ENCODE results near the gene STIM1.
"Not testable (repeated sequence)": the region's sequence is repeated elsewhere in the genome, so short reads cannot be mapped to it uniquely, and the experiment has no call there.

Gene STIM1

GRCh38 chr11:3879967-3880542 lies 24.6 kb downstream of the STIM1 start:
- H3K4me3 ChIP-seq (ENCODE audit: low read depth, low read length), result no peak overlapping the region

GRCh38 chr11:3880724-3881123 lies 25.3 kb downstream of the STIM1 start:
- H3K4me3 ChIP-seq (ENCODE audit: low read depth, low read length), result no peak overlapping the region

GRCh38 chr11:3882655-3883054 lies 27.2 kb downstream of the STIM1 start:
- H3K4me3 ChIP-seq (ENCODE audit: low read depth, low read length), result no peak overlapping the region

- no peak overlapping the region for H3K4me3 ChIP-seq (ENCODE audit: low read depth, low read length)
Measured at GRCh38 chr11:3885855-3886254, 30.4 kb downstream of the STIM1 start.

GRCh38 chr11:3886985-3887384 lies 31.5 kb downstream of the STIM1 start:
- no peak overlapping the region for H3K4me3 ChIP-seq (ENCODE audit: low read depth, low read length)

GRCh38 chr11:3888876-3889275 lies 33.4 kb downstream of the STIM1 start:
- no peak overlapping the region for H3K4me3 ChIP-seq (ENCODE audit: low read depth, low read length)

GRCh38 chr11:3890014-3890413 lies 34.5 kb downstream of the STIM1 start:
- no peak overlapping the region for H3K4me3 ChIP-seq (ENCODE audit: low read depth, low read length)

- H3K4me3 ChIP-seq (ENCODE audit: low read depth, low read length), result no peak overlapping the region
Measured at GRCh38 chr11:3890806-3891205, 35.3 kb downstream of the STIM1 start.

GRCh38 chr11:3891751-3892150 lies 36.3 kb downstream of the STIM1 start:
- no peak overlapping the region for H3K4me3 ChIP-seq (ENCODE audit: low read depth, low read length)

GRCh38 chr11:3892156-3892555 lies 36.7 kb downstream of the STIM1 start:
- no peak overlapping the region for H3K4me3 ChIP-seq (ENCODE audit: low read depth, low read length)

- H3K4me3 ChIP-seq (ENCODE audit: low read depth, low read length), result no peak overlapping the region
Measured at GRCh38 chr11:3893311-3893710, 37.8 kb downstream of the STIM1 start.

- H3K4me3 ChIP-seq (ENCODE audit: low read depth, low read length), result no peak overlapping the region
Measured at GRCh38 chr11:3894128-3894731, 38.8 kb downstream of the STIM1 start.

GRCh38 chr11:3896644-3897043 lies 41.2 kb downstream of the STIM1 start:
- H3K4me3 ChIP-seq (ENCODE audit: low read depth, low read length), result no peak overlapping the region

- not testable (repeated sequence) for H3K4me3 ChIP-seq (ENCODE audit: low read depth, low read length)
Measured at GRCh38 chr11:3900230-3900629, 44.8 kb downstream of the STIM1 start.

- no peak overlapping the region for H3K4me3 ChIP-seq (ENCODE audit: low read depth, low read length)
Measured at GRCh38 chr11:3901249-3902025, 46.0 kb downstream of the STIM1 start.

- H3K4me3 ChIP-seq (ENCODE audit: low read depth, low read length), result no peak overlapping the region
Measured at GRCh38 chr11:3902441-3902840, 47.0 kb downstream of the STIM1 start.

GRCh38 chr11:3903207-3903896 lies 47.9 kb downstream of the STIM1 start:
- H3K4me3 ChIP-seq (ENCODE audit: low read depth, low read length), result no peak overlapping the region

- no peak overlapping the region for H3K4me3 ChIP-seq (ENCODE audit: low read depth, low read length)
Measured at GRCh38 chr11:3904228-3904627, 48.8 kb downstream of the STIM1 start.

- no peak overlapping the region for H3K4me3 ChIP-seq (ENCODE audit: low read depth, low read length)
Measured at GRCh38 chr11:3905080-3905953, 49.9 kb downstream of the STIM1 start.

- no peak overlapping the region for H3K4me3 ChIP-seq (ENCODE audit: low read depth, low read length)
Measured at GRCh38 chr11:3906166-3906565, 50.7 kb downstream of the STIM1 start.

- no peak overlapping the region for H3K4me3 ChIP-seq (ENCODE audit: low read depth, low read length)
Measured at GRCh38 chr11:3907590-3907989, 52.1 kb downstream of the STIM1 start.
